Panc1 (cell line): ENCODE results near the gene PLXNB1.
"Not testable (repeated sequence)": the region's sequence is repeated elsewhere in the genome, so short reads cannot be mapped to it uniquely, and the experiment has no call there.

ENCODE experiments used
- POLR2AphosphoS5 ChIP-seq: IDR thresholded peaks from 2 replicates; pipeline ENCODE4 v1.6.1; 2012; ENCODE audit warnings: mild to moderate bottlenecking, low read depth, low read length, moderate library complexity
- TCF7L2 ChIP-seq: IDR thresholded peaks from 2 replicates; pipeline ENCODE4 v1.6.1; 2011; ENCODE audit warnings: mild to moderate bottlenecking, low read depth, low read length, inconsistent platforms
- TF ChIP-seq, protein P1 (sequence below): fragments of 450-650 bp; IDR thresholded peaks from 2 replicates; pipeline ENCODE4 v1.5.1; 2017; ENCODE audit warnings: mild to moderate bottlenecking
- TF ChIP-seq, protein P2 (sequence below), 2 experiments: IDR thresholded peaks; 2 replicates each; pipeline ENCODE4 v1.6.1; 2011 to 2012; ENCODE audit warnings: low read depth in 2 of 2, control low read depth in 1 of 2, low read length in 1 of 2, mild to moderate bottlenecking in 1 of 2, moderate library complexity in 1 of 2; ENCODE audit not compliant: insufficient read depth in 1 of 2

DNA sequence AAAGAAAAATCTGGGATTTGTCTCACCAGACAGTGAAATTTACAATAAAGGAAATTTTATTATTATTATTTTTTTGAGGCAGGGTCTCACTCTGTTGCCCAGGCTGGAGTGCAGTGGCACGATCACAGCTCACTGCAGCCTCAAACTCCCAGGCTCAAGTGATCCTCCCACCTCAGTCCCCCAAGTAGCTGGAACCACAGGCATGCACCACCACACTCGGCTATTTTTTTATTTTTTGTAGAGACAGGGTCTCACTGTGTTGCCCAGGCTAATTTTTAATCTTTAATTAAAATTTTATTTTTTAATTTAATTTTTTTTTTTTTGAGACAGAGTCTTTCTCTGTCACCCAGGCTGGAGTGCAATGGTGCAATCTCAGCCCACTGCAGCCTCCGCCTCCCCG, 44.1 kb upstream of the PLXNB1 start:
- TF ChIP-seq, protein P1, sequence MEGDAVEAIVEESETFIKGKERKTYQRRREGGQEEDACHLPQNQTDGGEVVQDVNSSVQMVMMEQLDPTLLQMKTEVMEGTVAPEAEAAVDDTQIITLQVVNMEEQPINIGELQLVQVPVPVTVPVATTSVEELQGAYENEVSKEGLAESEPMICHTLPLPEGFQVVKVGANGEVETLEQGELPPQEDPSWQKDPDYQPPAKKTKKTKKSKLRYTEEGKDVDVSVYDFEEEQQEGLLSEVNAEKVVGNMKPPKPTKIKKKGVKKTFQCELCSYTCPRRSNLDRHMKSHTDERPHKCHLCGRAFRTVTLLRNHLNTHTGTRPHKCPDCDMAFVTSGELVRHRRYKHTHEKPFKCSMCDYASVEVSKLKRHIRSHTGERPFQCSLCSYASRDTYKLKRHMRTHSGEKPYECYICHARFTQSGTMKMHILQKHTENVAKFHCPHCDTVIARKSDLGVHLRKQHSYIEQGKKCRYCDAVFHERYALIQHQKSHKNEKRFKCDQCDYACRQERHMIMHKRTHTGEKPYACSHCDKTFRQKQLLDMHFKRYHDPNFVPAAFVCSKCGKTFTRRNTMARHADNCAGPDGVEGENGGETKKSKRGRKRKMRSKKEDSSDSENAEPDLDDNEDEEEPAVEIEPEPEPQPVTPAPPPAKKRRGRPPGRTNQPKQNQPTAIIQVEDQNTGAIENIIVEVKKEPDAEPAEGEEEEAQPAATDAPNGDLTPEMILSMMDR, result not testable (repeated sequence)
- not testable (repeated sequence) for TF ChIP-seq POLR2AphosphoS5, TCF7L2
- TF ChIP-seq, protein P2, sequence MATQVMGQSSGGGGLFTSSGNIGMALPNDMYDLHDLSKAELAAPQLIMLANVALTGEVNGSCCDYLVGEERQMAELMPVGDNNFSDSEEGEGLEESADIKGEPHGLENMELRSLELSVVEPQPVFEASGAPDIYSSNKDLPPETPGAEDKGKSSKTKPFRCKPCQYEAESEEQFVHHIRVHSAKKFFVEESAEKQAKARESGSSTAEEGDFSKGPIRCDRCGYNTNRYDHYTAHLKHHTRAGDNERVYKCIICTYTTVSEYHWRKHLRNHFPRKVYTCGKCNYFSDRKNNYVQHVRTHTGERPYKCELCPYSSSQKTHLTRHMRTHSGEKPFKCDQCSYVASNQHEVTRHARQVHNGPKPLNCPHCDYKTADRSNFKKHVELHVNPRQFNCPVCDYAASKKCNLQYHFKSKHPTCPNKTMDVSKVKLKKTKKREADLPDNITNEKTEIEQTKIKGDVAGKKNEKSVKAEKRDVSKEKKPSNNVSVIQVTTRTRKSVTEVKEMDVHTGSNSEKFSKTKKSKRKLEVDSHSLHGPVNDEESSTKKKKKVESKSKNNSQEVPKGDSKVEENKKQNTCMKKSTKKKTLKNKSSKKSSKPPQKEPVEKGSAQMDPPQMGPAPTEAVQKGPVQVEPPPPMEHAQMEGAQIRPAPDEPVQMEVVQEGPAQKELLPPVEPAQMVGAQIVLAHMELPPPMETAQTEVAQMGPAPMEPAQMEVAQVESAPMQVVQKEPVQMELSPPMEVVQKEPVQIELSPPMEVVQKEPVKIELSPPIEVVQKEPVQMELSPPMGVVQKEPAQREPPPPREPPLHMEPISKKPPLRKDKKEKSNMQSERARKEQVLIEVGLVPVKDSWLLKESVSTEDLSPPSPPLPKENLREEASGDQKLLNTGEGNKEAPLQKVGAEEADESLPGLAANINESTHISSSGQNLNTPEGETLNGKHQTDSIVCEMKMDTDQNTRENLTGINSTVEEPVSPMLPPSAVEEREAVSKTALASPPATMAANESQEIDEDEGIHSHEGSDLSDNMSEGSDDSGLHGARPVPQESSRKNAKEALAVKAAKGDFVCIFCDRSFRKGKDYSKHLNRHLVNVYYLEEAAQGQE (IDR thresholded peaks at IDR 0.05; ENCODE audit: insufficient read depth in 1 of 2, low read depth in 2 of 2, low read length in 1 of 2), result not testable (repeated sequence)
